Lower lobe of right lung (tissue), 2 donors: ENCODE data around the gene HAUS3. TPM values are rescaled to one million over a fixed set of nuclear protein-coding genes. Genes with fewer than 3 reads are reported as not detected.
"Not testable (repeated sequence)": the region's sequence is repeated elsewhere in the genome, so short reads cannot be mapped to it uniquely, and the experiment has no call there.

Experiments used
- ATAC-seq, 2 donors: fragments of 200-7000 bp; cut with Tn5 transposase; one replicate each; pipeline ENCODE4 v1.9.1; 2020 to 2022; ENCODE audit warnings: mild to moderate bottlenecking in 2 of 2, moderate library complexity in 2 of 2
- DNase-seq: peaks from one replicate; pipeline ENCODE4 v3.0.0-alpha.2; 2020
- H3K27ac ChIP-seq: fragments of 200-600 bp; one replicate; pipeline ENCODE4 v1.8.0; 2022
- H3K27me3 ChIP-seq: fragments of 200-600 bp; one replicate; pipeline ENCODE4 v1.8.0; 2022; ENCODE audit warnings: low read depth
- H3K36me3 ChIP-seq: fragments of 200-600 bp; one replicate; pipeline ENCODE4 v1.8.0; 2022; ENCODE audit warnings: mild to moderate bottlenecking
- H3K4me1 ChIP-seq: fragments of 200-600 bp; one replicate; pipeline ENCODE4 v1.8.0; 2022
- H3K4me3 ChIP-seq: fragments of 200-600 bp; one replicate; pipeline ENCODE4 v1.8.0; 2022; ENCODE audit warnings: mild to moderate bottlenecking
- H3K9me3 ChIP-seq: fragments of 200-600 bp; one replicate; pipeline ENCODE4 v1.8.0; 2022
- intact Hi-C: fragments of 100-400 bp; cut with DNase I; formaldehyde crosslinking; loops from one replicate; pipeline ENCODE4 v1.11.0; 2022
- total RNA-seq: library from RNA; stranded (reverse); fragmentation: NEBNext Ultra II Directional; extraction: Animal tissue kit (Norgen Biotek cat#: 25700); gene quantifications from one replicate; pipeline ENCODE4 v1.2.1, GENCODE V29; 2021
- TF ChIP-seq, protein P1 (sequence below): fragments of 200-600 bp; IDR thresholded peaks from one replicate; pipeline ENCODE4 v1.8.0; 2022; ENCODE audit warnings: antibody characterized with exemption, mild to moderate bottlenecking
- donor health status: DM: no; HTN: yes; CAD: no; lungs with severe emphysema.

Gene HAUS3
- total RNA-seq, 1 donor from 2014 or later: 12.3 TPM

DNA sequence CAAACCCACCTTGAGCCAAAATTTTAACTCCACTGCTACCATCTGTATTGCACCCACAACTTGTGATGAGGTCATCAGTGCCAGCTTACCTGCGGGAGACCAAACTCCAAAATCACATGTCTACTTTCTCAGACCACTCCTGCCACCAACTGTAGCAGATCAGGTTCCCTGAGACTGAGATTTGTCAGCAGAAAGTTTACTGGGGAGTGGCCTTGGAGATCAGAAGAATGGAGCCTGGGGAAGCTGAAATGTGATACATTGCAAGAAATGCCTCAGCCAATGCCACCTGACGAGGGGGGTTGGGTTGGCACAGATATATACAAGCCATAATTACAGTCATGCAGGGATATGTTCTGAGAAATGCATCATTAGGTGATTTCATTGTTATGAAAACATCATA lies 19.1 kb downstream of the HAUS3 start:
- Histone ChIP-seq H3K36me3 (peaks cover 25% of the 10 kb centered on the region), H3K4me3 (no peak overlapping the region), H3K4me1 (no peaks in the 10 kb centered on the region), H3K9me3 (no peaks in the 10 kb centered on the region), H3K27me3 (no peaks in the 10 kb centered on the region), H3K27ac (no peak overlapping the region)
- TF ChIP-seq, protein P1, sequence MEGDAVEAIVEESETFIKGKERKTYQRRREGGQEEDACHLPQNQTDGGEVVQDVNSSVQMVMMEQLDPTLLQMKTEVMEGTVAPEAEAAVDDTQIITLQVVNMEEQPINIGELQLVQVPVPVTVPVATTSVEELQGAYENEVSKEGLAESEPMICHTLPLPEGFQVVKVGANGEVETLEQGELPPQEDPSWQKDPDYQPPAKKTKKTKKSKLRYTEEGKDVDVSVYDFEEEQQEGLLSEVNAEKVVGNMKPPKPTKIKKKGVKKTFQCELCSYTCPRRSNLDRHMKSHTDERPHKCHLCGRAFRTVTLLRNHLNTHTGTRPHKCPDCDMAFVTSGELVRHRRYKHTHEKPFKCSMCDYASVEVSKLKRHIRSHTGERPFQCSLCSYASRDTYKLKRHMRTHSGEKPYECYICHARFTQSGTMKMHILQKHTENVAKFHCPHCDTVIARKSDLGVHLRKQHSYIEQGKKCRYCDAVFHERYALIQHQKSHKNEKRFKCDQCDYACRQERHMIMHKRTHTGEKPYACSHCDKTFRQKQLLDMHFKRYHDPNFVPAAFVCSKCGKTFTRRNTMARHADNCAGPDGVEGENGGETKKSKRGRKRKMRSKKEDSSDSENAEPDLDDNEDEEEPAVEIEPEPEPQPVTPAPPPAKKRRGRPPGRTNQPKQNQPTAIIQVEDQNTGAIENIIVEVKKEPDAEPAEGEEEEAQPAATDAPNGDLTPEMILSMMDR: no peak
- ATAC-seq (no peak), DNase-seq (no peak)
- intact Hi-C loops: no loop called here

DNA sequence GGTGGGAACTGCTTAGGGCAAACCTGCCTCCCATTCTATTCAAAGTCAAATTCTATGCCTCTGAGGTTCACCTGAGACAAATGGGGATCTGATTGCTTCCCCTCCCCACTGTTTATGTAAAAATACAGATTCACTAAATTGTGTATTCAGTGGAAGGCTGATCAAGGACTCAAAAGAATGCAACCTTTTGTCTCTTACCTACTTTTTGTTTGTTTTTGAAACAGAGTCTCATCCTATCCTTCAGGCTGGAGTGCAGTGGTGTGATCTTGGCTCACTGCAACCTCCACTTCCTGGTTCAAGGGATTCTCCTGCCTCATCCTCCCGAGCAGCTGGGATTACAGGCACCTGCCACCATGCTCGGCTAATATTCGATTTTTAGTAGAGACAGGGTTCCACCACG lies 20.5 kb downstream of the HAUS3 start:
- intact Hi-C loops, DNase-seq, H3K27ac ChIP-seq, ATAC-seq, H3K9me3 ChIP-seq, H3K4me1 ChIP-seq, H3K27me3 ChIP-seq, H3K4me3 ChIP-seq: not testable (repeated sequence)
- H3K36me3 ChIP-seq: peaks cover 16% of the 10 kb centered on the region

DNA sequence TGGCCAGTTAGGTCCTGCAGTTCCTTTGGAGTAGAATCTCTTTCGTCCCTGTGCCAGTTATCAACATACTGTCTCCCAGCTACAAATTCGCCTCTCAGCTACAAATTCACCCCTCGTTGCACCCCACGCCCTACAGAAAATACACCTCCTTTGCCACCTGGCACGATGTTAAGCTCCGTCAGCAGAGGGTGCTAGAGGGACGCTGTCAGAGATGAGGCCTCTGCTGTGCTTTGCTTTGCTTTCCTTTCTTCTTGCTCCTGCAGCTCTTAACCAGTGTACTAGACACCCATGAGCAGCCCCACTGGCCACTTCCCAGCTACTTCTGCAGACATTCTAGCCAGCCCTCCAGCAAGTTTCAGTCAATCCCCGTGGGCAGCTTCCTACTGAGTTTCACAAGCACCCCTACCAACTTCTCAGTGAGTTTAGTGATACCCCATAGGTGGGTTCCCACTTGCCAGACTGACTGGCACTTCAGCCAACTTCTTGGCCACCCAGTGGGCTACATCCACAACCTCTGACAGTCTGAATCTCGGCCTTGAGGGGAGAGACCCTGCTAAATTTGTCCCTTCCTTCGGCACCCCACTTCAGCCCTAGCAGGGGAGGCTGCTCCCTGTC lies 21.8 kb downstream of the HAUS3 start:
- peak; percentile 71 for DNase-seq

DNA sequence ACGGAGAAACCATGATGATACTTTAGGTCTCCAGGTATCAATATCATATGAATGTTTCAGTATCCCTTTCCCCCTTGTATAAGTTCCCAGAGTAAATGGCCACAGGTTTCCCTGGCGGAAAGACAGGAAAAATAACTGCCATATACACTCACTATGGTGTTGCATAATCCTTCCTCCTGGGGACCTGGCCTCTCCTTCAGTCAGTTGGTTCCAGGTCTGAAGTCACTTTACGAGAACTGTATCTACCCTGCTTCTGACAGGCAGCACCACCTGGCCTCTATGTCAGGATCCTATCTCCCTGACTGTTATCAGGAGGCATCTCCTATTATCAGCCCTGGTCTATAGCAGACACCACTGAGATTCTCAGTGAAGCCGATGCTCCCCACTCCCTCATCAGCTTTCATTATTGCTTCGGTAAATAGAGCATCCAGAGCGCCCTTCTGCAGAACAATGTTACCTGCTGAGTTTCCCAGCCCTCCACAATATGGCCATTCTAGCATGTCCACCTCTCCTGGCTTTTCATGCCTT lies 22.6 kb downstream of the HAUS3 start:
- intact Hi-C loops: no loop called here
- ATAC-seq (peak in 1 of 2 donors; percentile 13), DNase-seq (no peak)
- H3K4me1 ChIP-seq: no peaks in the 10 kb centered on the region
- H3K36me3 ChIP-seq: peaks cover 11% of the 10 kb centered on the region
- H3K27me3 ChIP-seq: no peaks in the 10 kb centered on the region
- TF ChIP-seq, protein P1: no peak
- no peaks in the 10 kb centered on the region for H3K9me3 ChIP-seq
- no peak overlapping the region for H3K4me3 ChIP-seq
- H3K27ac ChIP-seq: no peak overlapping the region

More for the DNA sequence above, 21.8 kb downstream of the HAUS3 start:
- peak; percentile 89 to 91 for ATAC-seq
- no peaks in the 10 kb centered on the region for H3K27me3 ChIP-seq
- H3K9me3 ChIP-seq: no peaks in the 10 kb centered on the region
- H3K4me3 ChIP-seq: no peak overlapping the region
- TF ChIP-seq, protein P1: peak; percentile 85
- peaks cover 11% of the 10 kb centered on the region for H3K36me3 ChIP-seq
- H3K27ac ChIP-seq: no peak overlapping the region
- intact Hi-C loops: no loop called here
- H3K4me1 ChIP-seq: no peaks in the 10 kb centered on the region

DNA sequence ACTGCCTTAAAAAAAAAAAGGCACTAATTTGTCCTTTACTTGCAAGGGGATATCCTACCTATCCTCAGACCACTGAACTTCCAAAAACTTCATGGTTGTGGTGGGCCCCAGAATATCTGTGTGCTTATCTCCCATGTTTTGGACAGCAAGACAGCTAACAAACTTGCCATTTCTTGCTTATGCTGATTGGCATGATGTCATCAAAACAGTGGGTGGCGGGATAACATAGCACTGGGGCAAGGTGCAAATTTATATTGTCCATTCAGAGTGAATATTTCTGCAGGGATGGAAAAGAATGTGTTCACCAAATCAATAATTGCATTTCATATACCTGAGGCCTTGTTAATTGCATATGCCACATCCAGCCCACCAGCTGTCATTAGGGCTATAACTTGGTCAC lies 23.5 kb downstream of the HAUS3 start:
- H3K9me3 ChIP-seq: no peaks in the 10 kb centered on the region
- no peaks in the 10 kb centered on the region for H3K27me3 ChIP-seq
- ATAC-seq (no peak), DNase-seq (no peak)
- no peaks in the 10 kb centered on the region for H3K4me1 ChIP-seq
- no peak overlapping the region for H3K27ac ChIP-seq
- TF ChIP-seq, protein P1: no peak
- H3K36me3 ChIP-seq: peaks cover 9% of the 10 kb centered on the region
- H3K4me3 ChIP-seq: no peak overlapping the region
- intact Hi-C loops: no loop called here

DNA sequence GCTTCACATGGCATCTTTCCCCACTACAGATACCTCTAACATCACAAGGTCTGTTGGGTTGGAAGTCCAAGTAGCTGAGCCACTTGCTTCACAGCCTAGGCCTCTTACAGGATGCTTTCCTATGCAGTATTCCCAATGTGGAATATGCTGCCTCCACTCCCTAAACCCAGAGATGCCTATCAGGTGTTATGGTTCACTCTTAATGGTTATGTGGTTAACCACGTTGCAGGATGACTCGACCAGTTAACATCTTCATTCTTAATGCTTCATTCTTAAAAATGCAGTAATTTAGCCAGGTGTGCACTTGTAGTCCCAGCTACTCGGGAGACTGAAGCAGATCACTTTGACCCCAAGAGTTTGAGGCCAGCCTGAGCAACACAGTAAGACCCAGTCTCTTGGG lies 24.2 kb downstream of the HAUS3 start:
- Histone ChIP-seq H3K4me3 (no peak overlapping the region), H3K36me3 (peaks cover 3% of the 10 kb centered on the region), H3K4me1 (no peaks in the 10 kb centered on the region), H3K27ac (no peak overlapping the region), H3K27me3 (no peaks in the 10 kb centered on the region), H3K9me3 (no peaks in the 10 kb centered on the region)
- intact Hi-C loops: no loop called here
- no peak for ATAC-seq
- TF ChIP-seq, protein P1: no peak
- DNase-seq: no peak
